Stimulated activated memory B cell treated with anti-CD40 and anti-IgM and Interleukin-4, amounts not matched to agents 10 μg/mL and 1 μg/mL and 100 μg/mL, for 72 hours (primary cell): ENCODE results near the gene SHISAL2B.
"Not testable (repeated sequence)": the region's sequence is repeated elsewhere in the genome, so short reads cannot be mapped to it uniquely, and the experiment has no call there.

Experiments used
- ATAC-seq: fragments of 150-1000 bp; cut with Tn5 transposase; 2 replicates; pipeline ENCODE4 v1.10.0; 2021
- H3K27ac Mint-ChIP-seq: one replicate; pipeline ENCODE4 v1.8.0; 2022; ENCODE audit warnings: mild to moderate bottlenecking, mixed read lengths
- H3K27me3 Mint-ChIP-seq: one replicate; pipeline ENCODE4 v1.8.0; 2022; ENCODE audit warnings: mixed read lengths
- H3K36me3 Mint-ChIP-seq: one replicate; pipeline ENCODE4 v1.8.0; 2022; ENCODE audit warnings: mixed read lengths
- H3K4me1 Mint-ChIP-seq: one replicate; pipeline ENCODE4 v1.8.0; 2022; ENCODE audit warnings: mixed read lengths
- H3K4me3 Mint-ChIP-seq: one replicate; pipeline ENCODE4 v1.8.0; 2022; ENCODE audit warnings: mild to moderate bottlenecking, moderate library complexity, mixed read lengths
- H3K9me3 Mint-ChIP-seq: one replicate; pipeline ENCODE4 v1.8.0; 2022; ENCODE audit warnings: mixed read lengths

The SHISAL2B gene

DNA sequence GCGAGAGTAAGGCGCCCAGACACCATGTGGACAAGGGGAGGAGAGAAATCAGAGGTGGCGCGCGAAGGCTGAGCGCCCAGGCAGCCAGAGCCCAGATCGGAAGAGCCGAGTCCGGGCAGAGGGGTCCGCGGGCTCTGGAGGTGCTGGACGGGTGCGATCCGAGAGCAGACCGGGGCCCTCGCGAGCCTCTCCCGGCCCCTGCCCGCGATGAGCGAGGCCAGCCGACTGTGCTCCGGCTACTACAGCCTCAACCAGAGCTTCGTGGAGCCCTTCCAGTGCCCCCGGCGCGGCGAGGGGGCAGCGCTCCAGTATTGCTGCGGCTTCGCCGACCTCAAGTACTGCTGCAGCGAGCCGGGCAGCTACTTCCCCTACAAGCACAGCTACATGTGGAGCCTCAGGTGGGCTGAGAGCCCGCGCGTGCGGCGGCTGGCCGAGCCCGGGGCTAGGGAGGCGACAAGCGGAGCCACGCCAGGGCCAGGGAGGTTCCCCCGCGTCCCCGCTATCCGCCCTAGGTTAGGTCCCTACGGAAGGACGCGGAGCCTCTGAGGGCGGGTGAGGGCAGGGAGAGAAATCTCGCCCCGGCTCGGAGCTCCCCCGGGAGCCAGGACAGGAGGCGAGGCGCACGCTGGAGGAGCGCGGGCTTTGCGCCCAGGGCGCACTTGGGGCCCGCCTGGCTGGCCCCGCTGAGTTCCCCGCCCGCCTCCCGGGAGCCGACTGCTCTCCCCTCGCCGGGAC lies at the start of gene SHISAL2B:
TSS of gene SHISAL2B (plus strand) at position 87 of the 735 bp plus-strand sequence. CDS start at position 208, 121 bp downstream.
- H3K27me3 Mint-ChIP-seq, result peaks cover 43% of the 10 kb centered on the region

GRCh38 chr5:64644831-64645230 lies 45.5 kb upstream of the SHISAL2B start:
- peaks cover 1% of the 10 kb centered on the region for H3K27me3 Mint-ChIP-seq
- H3K4me3 Mint-ChIP-seq, result no peak overlapping the region

More for the DNA sequence above, at the start of gene SHISAL2B:
- H3K4me1 Mint-ChIP-seq, result peaks cover 11% of the 10 kb centered on the region
- peak within 1 kb of the TSS; percentile 50 for H3K4me3 Mint-ChIP-seq
- no peaks in the 10 kb centered on the region for H3K36me3 Mint-ChIP-seq
- peak; percentile 50 for ATAC-seq
- H3K27ac Mint-ChIP-seq, result no peak within 1 kb of the TSS
- H3K9me3 Mint-ChIP-seq, result no peaks in the 10 kb centered on the region

GRCh38 chr5:64646169-64646568 lies 44.1 kb upstream of the SHISAL2B start:
- Mint-ChIP-seq H3K4me1 (no peaks in the 10 kb centered on the region), H3K4me3 (no peak overlapping the region), H3K36me3 (no peaks in the 10 kb centered on the region), H3K9me3 (no peaks in the 10 kb centered on the region), H3K27ac (no peak overlapping the region), H3K27me3 (no peaks in the 10 kb centered on the region)
- ATAC-seq, result peak; percentile 6

More at GRCh38 chr5:64644831-64645230, 45.5 kb upstream of the SHISAL2B start:
- no peaks in the 10 kb centered on the region for H3K9me3 Mint-ChIP-seq
- H3K27ac Mint-ChIP-seq, result no peak overlapping the region
- no peaks in the 10 kb centered on the region for H3K4me1 Mint-ChIP-seq
- no peak for ATAC-seq
- no peaks in the 10 kb centered on the region for H3K36me3 Mint-ChIP-seq

DNA sequence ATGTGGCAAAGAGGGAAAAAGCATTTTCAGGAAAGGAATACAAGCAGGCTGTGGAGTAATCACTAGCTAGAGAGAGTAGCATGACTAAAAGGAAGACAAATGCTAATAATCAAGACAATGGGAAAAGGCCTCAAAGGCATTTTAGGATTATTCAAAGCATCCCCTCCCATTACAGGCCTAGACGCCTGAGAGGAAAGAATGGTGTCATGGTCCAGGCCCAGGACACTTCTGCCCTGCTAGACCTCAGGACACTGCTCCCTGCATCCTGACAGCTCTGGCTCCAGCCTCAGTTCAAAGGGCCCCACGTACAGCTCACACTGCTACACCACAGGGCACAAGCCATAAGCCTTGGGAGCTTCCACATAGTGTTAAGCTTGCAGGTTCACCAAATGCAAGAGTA lies 40.8 kb upstream of the SHISAL2B start:
- Mint-ChIP-seq H3K4me3 (no peak overlapping the region), H3K4me1 (no peaks in the 10 kb centered on the region), H3K27me3 (no peaks in the 10 kb centered on the region), H3K36me3 (no peaks in the 10 kb centered on the region), H3K27ac (no peak overlapping the region), H3K9me3 (peaks cover 4% of the 10 kb centered on the region)
- ATAC-seq, result peak; percentile 25

GRCh38 chr5:64653766-64654560 lies 36.3 kb upstream of the SHISAL2B start:
- Mint-ChIP-seq H3K27me3 (no peaks in the 10 kb centered on the region), H3K36me3 (no peaks in the 10 kb centered on the region), H3K27ac (no peak overlapping the region), H3K9me3 (peaks cover 12% of the 10 kb centered on the region), H3K4me3 (no peak overlapping the region), H3K4me1 (no peaks in the 10 kb centered on the region)
- ATAC-seq, result no peak

DNA sequence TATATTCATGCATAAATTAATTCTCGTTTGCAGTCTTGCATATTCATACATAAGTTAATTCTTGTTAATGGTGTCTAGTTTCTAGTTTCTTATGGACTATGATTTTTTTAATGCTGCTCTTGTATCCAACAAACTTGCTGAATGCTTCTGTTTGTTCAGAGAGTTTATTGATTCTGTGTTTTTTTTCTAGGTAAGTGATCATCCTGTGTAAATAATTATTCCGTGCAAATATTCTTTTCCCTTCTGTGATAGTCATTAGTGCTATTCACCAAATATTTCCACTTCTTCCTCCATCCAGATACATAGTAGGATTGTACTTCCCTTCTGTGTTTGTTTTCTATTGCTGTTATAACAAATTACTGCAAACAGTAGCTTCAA lies 35.8 kb upstream of the SHISAL2B start:
- no peaks in the 10 kb centered on the region for H3K4me1 Mint-ChIP-seq
- no peaks in the 10 kb centered on the region for H3K36me3 Mint-ChIP-seq
- no peak overlapping the region for H3K27ac Mint-ChIP-seq
- H3K9me3 Mint-ChIP-seq, result peaks cover 12% of the 10 kb centered on the region
- no peaks in the 10 kb centered on the region for H3K27me3 Mint-ChIP-seq
- ATAC-seq, result no peak
- no peak overlapping the region for H3K4me3 Mint-ChIP-seq

DNA sequence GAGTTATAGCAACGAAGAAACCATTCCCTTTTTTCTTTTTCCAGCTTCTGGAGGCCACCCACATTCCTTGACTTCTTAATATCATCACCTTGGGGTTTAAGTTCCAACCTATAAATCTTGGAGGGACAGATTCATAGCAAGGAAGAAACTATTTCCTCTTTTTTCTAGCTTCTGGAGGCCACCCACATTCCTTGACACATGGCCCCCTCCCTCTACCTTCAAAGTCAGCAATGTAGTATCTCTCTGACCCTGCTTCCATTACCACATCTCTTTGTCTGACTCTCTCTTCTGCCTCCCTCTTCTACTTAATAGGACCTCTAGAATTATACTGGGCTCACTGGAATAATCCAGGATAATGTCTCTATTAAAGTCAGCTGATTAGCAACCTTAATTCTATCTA lies 34.7 kb upstream of the SHISAL2B start:
- Mint-ChIP-seq H3K27me3 (no peaks in the 10 kb centered on the region), H3K36me3 (no peaks in the 10 kb centered on the region), H3K4me3 (no peak overlapping the region), H3K9me3 (peaks cover 12% of the 10 kb centered on the region), H3K4me1 (no peaks in the 10 kb centered on the region), H3K27ac (no peak overlapping the region)
- no peak for ATAC-seq

DNA sequence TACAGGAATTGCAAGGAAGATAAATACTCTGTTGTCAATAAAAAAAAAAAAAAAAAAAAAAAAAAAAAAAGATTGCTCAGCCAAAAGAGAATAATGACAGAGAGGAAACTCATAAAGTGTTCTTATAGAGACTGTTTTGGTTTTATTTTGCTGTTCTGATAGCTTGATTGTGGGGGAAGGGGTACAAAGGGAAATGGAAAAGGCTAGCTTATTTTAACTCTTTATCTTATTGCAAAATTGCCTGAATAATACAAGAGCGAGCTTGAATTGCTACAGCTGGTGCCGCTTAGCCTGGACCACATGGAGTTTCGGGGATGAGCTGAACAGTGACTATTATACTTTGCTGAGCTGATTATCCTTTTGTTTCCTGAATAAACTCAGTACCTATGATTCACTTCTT lies 31.0 kb upstream of the SHISAL2B start:
- Mint-ChIP-seq H3K27me3 (no peaks in the 10 kb centered on the region), H3K36me3 (no peaks in the 10 kb centered on the region), H3K4me1 (no peaks in the 10 kb centered on the region), H3K9me3 (peaks cover 8% of the 10 kb centered on the region), H3K4me3 (no peak overlapping the region), H3K27ac (no peak overlapping the region)
- ATAC-seq, result no peak

DNA sequence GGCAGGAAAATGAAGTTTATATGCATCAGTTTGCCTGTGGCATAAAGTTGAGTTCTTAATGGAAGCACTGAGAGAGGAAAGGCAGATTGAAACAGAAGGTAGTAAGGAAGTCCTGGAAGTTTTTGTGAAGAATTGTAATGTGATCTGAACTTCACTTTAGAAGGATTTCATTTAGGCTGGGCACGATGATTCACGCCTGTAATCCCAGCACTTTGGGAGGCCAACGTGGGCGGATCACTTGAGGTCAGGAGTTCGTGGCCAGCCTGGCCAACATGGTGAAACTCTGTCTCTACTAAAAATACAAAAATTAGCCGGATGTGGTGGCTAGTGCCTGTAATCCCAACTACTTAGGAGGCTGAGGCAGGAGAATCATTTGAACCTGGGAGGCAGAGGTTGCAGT lies 27.1 kb upstream of the SHISAL2B start:
- not testable (repeated sequence) for H3K4me1 Mint-ChIP-seq

DNA sequence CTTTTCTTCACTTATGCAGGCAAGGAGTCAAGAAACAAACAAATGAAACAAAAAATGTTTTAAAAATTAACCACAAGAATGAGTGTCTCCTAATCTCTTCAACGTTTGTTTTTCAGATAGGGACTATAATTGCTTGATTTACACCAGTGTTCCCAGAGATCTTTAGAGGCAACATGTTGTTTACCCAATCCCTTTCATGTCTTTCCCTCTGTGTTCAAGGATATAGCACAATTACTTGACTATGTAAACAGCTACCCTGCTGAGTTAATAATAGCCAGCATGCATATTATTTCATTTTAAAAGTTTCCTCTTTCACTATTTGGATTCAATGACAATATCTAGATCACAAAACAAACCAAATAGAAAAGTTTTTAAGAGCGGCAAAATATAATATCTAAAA lies 25.1 kb upstream of the SHISAL2B start:
- H3K4me3 Mint-ChIP-seq, result no peak overlapping the region
- H3K27me3 Mint-ChIP-seq, result no peaks in the 10 kb centered on the region
- no peaks in the 10 kb centered on the region for H3K4me1 Mint-ChIP-seq
- no peaks in the 10 kb centered on the region for H3K9me3 Mint-ChIP-seq
- no peak overlapping the region for H3K27ac Mint-ChIP-seq
- ATAC-seq, result no peak
- no peaks in the 10 kb centered on the region for H3K36me3 Mint-ChIP-seq

More for the DNA sequence above, 27.1 kb upstream of the SHISAL2B start:
- H3K36me3 Mint-ChIP-seq, ATAC-seq, H3K27me3 Mint-ChIP-seq, H3K27ac Mint-ChIP-seq, H3K4me3 Mint-ChIP-seq, H3K9me3 Mint-ChIP-seq: not testable (repeated sequence)

DNA sequence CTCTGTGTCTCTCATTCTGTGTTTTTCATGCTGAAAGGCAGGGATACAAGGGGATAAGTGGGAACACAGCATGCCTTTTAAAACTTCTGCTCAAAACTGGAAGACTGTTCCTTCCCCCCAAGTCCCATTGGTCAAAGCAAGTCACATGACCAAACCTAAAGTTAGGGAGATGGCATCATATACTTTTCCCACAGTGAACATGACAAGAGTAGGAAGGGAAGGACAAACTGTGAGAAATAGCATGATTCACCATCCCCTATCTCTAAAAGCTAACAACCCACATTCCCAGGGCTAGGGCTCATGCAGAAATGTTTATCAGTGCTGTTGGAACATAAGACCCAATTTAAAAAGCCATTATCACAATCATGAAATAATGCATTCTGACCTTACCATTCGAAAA lies 24.2 kb upstream of the SHISAL2B start:
- Mint-ChIP-seq H3K36me3 (no peaks in the 10 kb centered on the region), H3K27me3 (peaks cover 2% of the 10 kb centered on the region), H3K4me3 (no peak overlapping the region), H3K27ac (no peak overlapping the region), H3K4me1 (no peaks in the 10 kb centered on the region), H3K9me3 (no peaks in the 10 kb centered on the region)
- ATAC-seq, result no peak

GRCh38 chr5:64667068-64667467 lies 23.2 kb upstream of the SHISAL2B start:
- Mint-ChIP-seq H3K4me3 (no peak overlapping the region), H3K27ac (no peak overlapping the region), H3K9me3 (no peaks in the 10 kb centered on the region), H3K36me3 (no peaks in the 10 kb centered on the region), H3K4me1 (no peaks in the 10 kb centered on the region), H3K27me3 (peaks cover 10% of the 10 kb centered on the region)
- ATAC-seq, result no peak

DNA sequence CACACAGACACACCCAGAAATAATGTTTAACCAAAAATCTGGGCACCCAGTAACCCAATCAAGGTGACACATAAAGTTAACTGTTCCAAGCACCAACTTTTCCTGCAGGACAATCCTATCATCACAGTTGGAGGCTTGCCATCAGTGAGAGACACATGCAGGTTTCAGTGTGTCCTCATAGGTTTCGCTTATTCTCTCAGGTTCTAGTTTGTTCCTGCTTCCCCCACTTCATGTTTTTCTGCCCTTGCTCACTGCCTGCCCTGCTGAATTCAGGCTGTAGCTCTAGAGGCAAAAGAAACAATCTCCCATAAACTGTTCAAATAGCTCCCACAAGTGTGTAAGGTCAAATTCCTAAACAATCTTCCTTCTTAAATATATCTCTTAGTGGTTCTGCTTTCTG lies 20.0 kb upstream of the SHISAL2B start:
- H3K27me3 Mint-ChIP-seq, result peaks cover 10% of the 10 kb centered on the region
- no peaks in the 10 kb centered on the region for H3K9me3 Mint-ChIP-seq
- ATAC-seq, result no peak
- H3K27ac Mint-ChIP-seq, result no peak overlapping the region
- H3K36me3 Mint-ChIP-seq, result no peaks in the 10 kb centered on the region
- H3K4me3 Mint-ChIP-seq, result no peak overlapping the region
- no peaks in the 10 kb centered on the region for H3K4me1 Mint-ChIP-seq

DNA sequence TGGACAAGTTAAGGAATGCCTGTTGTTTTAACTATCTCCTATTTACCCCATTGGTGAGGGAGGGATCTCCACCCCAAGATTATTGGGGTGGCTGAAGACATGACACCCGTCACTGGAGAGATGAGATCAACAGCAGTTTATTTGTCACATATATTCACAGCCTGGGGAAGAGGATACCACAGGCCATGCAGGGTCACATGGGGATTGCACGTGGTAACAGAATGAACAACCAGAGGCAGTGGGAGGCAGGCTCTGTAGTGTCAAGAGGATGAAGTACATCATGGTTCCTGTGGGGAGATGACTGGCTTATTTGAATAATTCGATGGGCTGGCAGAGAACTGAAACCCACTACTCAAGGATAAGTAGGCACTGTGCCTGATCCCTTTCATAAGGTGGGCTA lies 18.6 kb upstream of the SHISAL2B start:
- no peaks in the 10 kb centered on the region for H3K9me3 Mint-ChIP-seq
- H3K27ac Mint-ChIP-seq, result no peak overlapping the region
- peaks cover 17% of the 10 kb centered on the region for H3K27me3 Mint-ChIP-seq
- no peaks in the 10 kb centered on the region for H3K36me3 Mint-ChIP-seq
- peak; percentile 48 for ATAC-seq
- no peak overlapping the region for H3K4me3 Mint-ChIP-seq
- no peaks in the 10 kb centered on the region for H3K4me1 Mint-ChIP-seq

- no peaks in the 10 kb centered on the region for H3K9me3 Mint-ChIP-seq
- no peak overlapping the region for H3K4me3 Mint-ChIP-seq
- ATAC-seq, result no peak
- peaks cover 20% of the 10 kb centered on the region for H3K27me3 Mint-ChIP-seq
- no peaks in the 10 kb centered on the region for H3K36me3 Mint-ChIP-seq
- H3K4me1 Mint-ChIP-seq, result no peaks in the 10 kb centered on the region
- no peak overlapping the region for H3K27ac Mint-ChIP-seq
Observed at GRCh38 chr5:64678374-64678773, 11.9 kb upstream of the SHISAL2B start.

- peaks cover 20% of the 10 kb centered on the region for H3K27me3 Mint-ChIP-seq
- no peak for ATAC-seq
- H3K4me3 Mint-ChIP-seq, result no peak overlapping the region
- H3K36me3 Mint-ChIP-seq, result no peaks in the 10 kb centered on the region
- H3K4me1 Mint-ChIP-seq, result no peaks in the 10 kb centered on the region
- H3K27ac Mint-ChIP-seq, result no peak overlapping the region
- H3K9me3 Mint-ChIP-seq, result no peaks in the 10 kb centered on the region
Observed at GRCh38 chr5:64680289-64680688, 10.0 kb upstream of the SHISAL2B start.
